HEK293 (cell line): ENCODE measurements around the gene MCM5.

Source experiments
- CTCF ChIP-seq: fragments of 450-650 bp; formaldehyde crosslinking; IDR thresholded peaks from 2 replicates; pipeline ENCODE4 v1.5.1; 2016; ENCODE audit warnings: missing biosample characterization, missing genetic modification characterization
- ELK4 ChIP-seq: IDR thresholded peaks from 2 replicates; pipeline ENCODE4 v1.6.1; 2011; ENCODE audit warnings: mild to moderate bottlenecking, low read depth, low read length, borderline replicate concordance
- GLIS2 ChIP-seq: fragments of 450-650 bp; formaldehyde crosslinking; IDR thresholded peaks from 2 replicates; pipeline ENCODE4 v1.5.1; 2016; ENCODE audit warnings: missing biosample characterization, missing genetic modification characterization
- HOXA7 ChIP-seq: sonication (generic); formaldehyde crosslinking; IDR thresholded peaks from 2 replicates; pipeline ENCODE4 v1.8.1; 2022; ENCODE audit warnings: missing genetic modification reagents, borderline replicate concordance
- PBX3 ChIP-seq: sonication (generic); formaldehyde crosslinking; IDR thresholded peaks from 2 replicates; pipeline ENCODE4 v1.8.1; 2022; ENCODE audit warnings: mild to moderate bottlenecking, moderate library complexity, missing genetic modification reagents
- PRDM2 ChIP-seq: fragments of 450-650 bp; formaldehyde crosslinking; IDR thresholded peaks from 2 replicates; pipeline ENCODE4 v1.5.1; 2016; ENCODE audit warnings: missing biosample characterization, missing genetic modification characterization, borderline replicate concordance
- REST ChIP-seq: fragments of 450-650 bp; formaldehyde crosslinking; IDR thresholded peaks from 2 replicates; pipeline ENCODE4 v1.5.1; 2016; ENCODE audit warnings: missing biosample characterization, missing genetic modification characterization
- YY1 ChIP-seq: fragments of 450-650 bp; formaldehyde crosslinking; IDR thresholded peaks from 2 replicates; pipeline ENCODE4 v1.5.1; 2018; ENCODE audit warnings: missing biosample characterization, missing genetic modification characterization
- ZBTB21 ChIP-seq: fragments of 450-650 bp; formaldehyde crosslinking; IDR thresholded peaks from 2 replicates; pipeline ENCODE4 v1.5.1; 2017; ENCODE audit warnings: missing biosample characterization, missing genetic modification characterization
- ZNF148 ChIP-seq: fragments of 450-650 bp; formaldehyde crosslinking; IDR thresholded peaks from 2 replicates; pipeline ENCODE4 v1.5.0; 2017; ENCODE audit warnings: missing biosample characterization, missing genetic modification characterization, borderline replicate concordance
- ZNF513 ChIP-seq: fragments of 450-650 bp; IDR thresholded peaks from 2 replicates; pipeline ENCODE4 v1.5.1; 2018; ENCODE audit warnings: missing biosample characterization, missing genetic modification characterization

- TF ChIP-seq CTCF (no peak), ELK4 (no peak), PRDM2 (tag by site-specific recombination) (no peak), ZNF513 (tag by site-specific recombination) (no peak), GLIS2 (tag by site-specific recombination) (no peak), REST (no peak), PBX3 (CRISPR knock-in tag) (no peak), ZNF148 (tag by site-specific recombination) (no peak), YY1 (no peak), HOXA7 (CRISPR knock-in tag) (no peak), ZBTB21 (tag by site-specific recombination) (no peak)
Measured at GRCh38 chr22:35404176-35404575, 4.2 kb downstream of the MCM5 start.
